Testis (tissue), 3 donors: ENCODE data around the gene POU4F1. TPM values are rescaled to one million over a fixed set of nuclear protein-coding genes. Genes with fewer than 3 reads are reported as not detected.

Experiments used
- DNase-seq: peaks from one replicate; pipeline ENCODE4 v3.0.0-alpha.2; 2019
- H3K27ac ChIP-seq, 2 donors: fragments of 200-600 bp; sonication (generic); one replicate each; pipeline ENCODE4 v1.5.1; 2019
- H3K27me3 ChIP-seq: fragments of 200-600 bp; sonication (generic); one replicate; pipeline ENCODE4 v1.5.1; 2019
- H3K36me3 ChIP-seq: fragments of 200-600 bp; sonication (generic); one replicate; pipeline ENCODE4 v1.5.1; 2017; ENCODE audit warnings: low read depth; ENCODE audit errors: missing control alignments
- H3K4me1 ChIP-seq: fragments of 200-600 bp; sonication (generic); one replicate; pipeline ENCODE4 v1.5.1; 2019
- H3K4me3 ChIP-seq, 2 donors: fragments of 200-600 bp; sonication (generic); one replicate each; pipeline ENCODE4 v1.5.1; 2017 to 2019
- H3K9me3 ChIP-seq: fragments of 200-600 bp; sonication (generic); one replicate; pipeline ENCODE4 v1.5.1; 2017
- CTCF ChIP-seq, 3 experiments: fragments of 450-650 bp in 2 of 3; fragments of 200-600 bp in 1 of 3; sonication (generic) in 1 of 3; IDR thresholded peaks; one replicate each; pipeline ENCODE4 v1.5.1; 2016 to 2019; ENCODE audit warnings: antibody characterized with exemption in 3 of 3, mild to moderate bottlenecking in 2 of 3, moderate library complexity in 1 of 3
- POLR2A ChIP-seq: fragments of 450-650 bp; IDR thresholded peaks from one replicate; pipeline ENCODE4 v1.6.1; 2017; ENCODE audit warnings: antibody characterized with exemption, mild to moderate bottlenecking, moderate library complexity
- WGBS, 2 donors: methylation state at CpG; one replicate each; pipeline ENCODE4 v1.1.5; 2018; 5-methylcytosine and 5-hydroxymethylcytosine counted together
- intact Hi-C: fragments of 100-400 bp; cut with DNase I; formaldehyde crosslinking; loops from one replicate; pipeline ENCODE4 v1.15.1; 2023; ENCODE audit warnings: low total_unique reads
- polyA plus RNA-seq: library from polyadenylated mRNA; stranded (reverse); fragments of 350-450 nt; fragmentation: Illumina TruSeq; extraction: RNeasy Lipid Tissue Mini Kit (QIAGEN cat#74804); gene quantifications from one replicate; pipeline ENCODE4 v1.2.3, GENCODE V29; 2014; ENCODE audit warnings: low read depth, low replicate concordance; ENCODE audit not compliant: insufficient read depth
- total RNA-seq, 2 donors: library from RNA; depleted of rRNA; stranded (reverse); fragments of >200 nt; gene quantifications; one replicate each; pipeline ENCODE4 v1.2.3, GENCODE V29; 2016

The POU4F1 gene
- total and polyA plus RNA-seq, 3 donors from 2014 or later: 0.57 to 1.3 (median 1.2) TPM

GRCh38 chr13:78638216-78638615, 34.9 kb upstream of the POU4F1 start:
- intact Hi-C loops: no loop called here
- Histone ChIP-seq H3K4me1 (no peaks in the 10 kb centered on the region), H3K27me3 (no peaks in the 10 kb centered on the region), H3K9me3 (no peaks in the 10 kb centered on the region), H3K36me3 (no peaks in the 10 kb centered on the region), H3K4me3 (no peak overlapping the region), H3K27ac (no peak overlapping the region)
- 86 to 87% methylated on average over 4 of the region's 4 CpGs for WGBS, 2 donors
- TF ChIP-seq POLR2A: no peak
- TF ChIP-seq CTCF (IDR thresholded peaks at IDR 0.05): no peak
- DNase-seq: no peak

- Histone ChIP-seq H3K27ac (no peak overlapping the region), H3K4me3 (no peak overlapping the region), H3K9me3 (no peaks in the 10 kb centered on the region), H3K4me1 (no peaks in the 10 kb centered on the region), H3K27me3 (no peaks in the 10 kb centered on the region), H3K36me3 (no peaks in the 10 kb centered on the region)
- TF ChIP-seq CTCF (IDR thresholded peaks at IDR 0.05): no peak
- TF ChIP-seq POLR2A: no peak
- intact Hi-C loops: no loop called here
- DNase-seq: no peak
These were observed 33.1 kb upstream of the POU4F1 start for GRCh38 chr13:78636495-78636894.

GRCh38 chr13:78632996-78633395, 29.6 kb upstream of the POU4F1 start:
- WGBS, 2 donors: 83 to 87% methylated on average over 4 of the region's 4 CpGs
- intact Hi-C loops: no loop called here
- DNase-seq: no peak
- TF ChIP-seq CTCF (IDR thresholded peaks at IDR 0.05): no peak
- no peak for TF ChIP-seq POLR2A
- Histone ChIP-seq H3K36me3 (no peaks in the 10 kb centered on the region), H3K27me3 (no peaks in the 10 kb centered on the region), H3K4me1 (no peaks in the 10 kb centered on the region), H3K4me3 (no peak overlapping the region), H3K9me3 (no peaks in the 10 kb centered on the region), H3K27ac (no peak overlapping the region)

- Histone ChIP-seq H3K9me3 (no peaks in the 10 kb centered on the region), H3K27ac (no peak overlapping the region), H3K36me3 (no peaks in the 10 kb centered on the region), H3K4me1 (no peaks in the 10 kb centered on the region), H3K27me3 (no peaks in the 10 kb centered on the region), H3K4me3 (no peak overlapping the region)
- 89 to 96% methylated on average over 1 of the region's 1 CpG for WGBS, 2 donors
- no peak for DNase-seq
- intact Hi-C loops: no loop called here
- no peak for TF ChIP-seq POLR2A
- TF ChIP-seq CTCF (IDR thresholded peaks at IDR 0.05): no peak
These were observed 27.7 kb upstream of the POU4F1 start for GRCh38 chr13:78631077-78631476.

- Histone ChIP-seq H3K27me3 (no peaks in the 10 kb centered on the region), H3K36me3 (no peaks in the 10 kb centered on the region), H3K9me3 (no peaks in the 10 kb centered on the region), H3K4me3 (no peak overlapping the region), H3K27ac (no peak overlapping the region), H3K4me1 (no peaks in the 10 kb centered on the region)
- intact Hi-C loops: no loop called here
- TF ChIP-seq CTCF (IDR thresholded peaks at IDR 0.05) (no peak), POLR2A (no peak)
- WGBS, 2 donors: 76 to 88% methylated on average over 1 of the region's 1 CpG
- DNase-seq: no peak
These were observed 27.2 kb upstream of the POU4F1 start for GRCh38 chr13:78630511-78630910.
